Myometrial cell (primary cell): ENCODE measurements around the gene NDE1. TPM values are rescaled to one million over a fixed set of nuclear protein-coding genes. Genes with fewer than 3 reads are reported as not detected.

ENCODE experiments used
- total RNA-seq: library from RNA; depleted of rRNA; stranded (reverse); fragments of >200 nt; gene quantifications from 2 replicates; pipeline ENCODE4 v1.2.3, GENCODE V29; 2015

NDE1 gene
- total RNA-seq, result 77.8 and 79.0 TPM in 2 replicates

DNA sequence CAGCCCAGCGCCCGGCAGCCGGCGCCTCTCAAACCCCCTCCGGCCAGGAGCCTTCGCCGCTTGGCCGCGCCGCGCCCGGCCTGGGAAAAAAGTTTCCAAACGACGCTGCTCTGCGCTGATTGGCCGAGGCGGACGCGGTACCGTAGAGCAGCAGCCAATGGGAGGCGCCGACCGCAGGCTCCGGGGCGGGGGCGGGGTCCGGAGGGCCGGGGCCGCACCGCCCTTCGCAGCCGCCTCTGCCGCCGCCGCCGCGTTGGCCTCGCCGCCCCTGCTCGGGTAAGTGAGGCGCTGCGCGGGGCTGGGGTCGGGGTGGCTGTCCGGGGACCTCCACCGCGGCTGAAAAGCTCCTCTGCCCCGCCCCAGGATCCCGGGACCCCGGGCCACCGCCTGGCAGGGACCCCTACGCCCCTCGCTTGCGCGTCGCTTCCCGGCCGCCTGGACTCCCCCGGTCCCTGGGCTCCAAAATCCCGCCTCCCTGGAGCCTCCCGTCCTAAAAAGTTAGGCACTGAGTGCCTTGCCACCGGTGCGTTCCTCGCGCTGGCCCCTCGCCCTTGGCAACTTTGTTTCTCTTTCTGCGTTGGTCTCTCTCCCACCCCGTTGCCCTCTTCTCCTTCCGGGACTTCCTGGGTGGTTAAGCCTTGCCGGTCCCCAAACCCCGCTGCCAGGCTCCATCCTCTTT is at the start of gene NDE1:
Gene NDE1, plus strand, starts transcription at position 227 of the 679 bp plus-strand sequence. CDS start 14,534 bp downstream, outside the sequence.

GRCh38 chr16:15643048-15643945 is 6.7 kb upstream of the NDE1 start, which contains the start of gene MARF1:
Gene MARF1, minus strand, starts transcription at chr16:15643154. Its CDS starts 3,921 bp downstream, at chr16:15639233.

Other genes starting within 250 kb of the NDE1 start
- gene BMERB1, start 215.7 kb upstream of the NDE1 start, total RNA-seq, result 46.1 and 55.1 TPM in 2 replicates
- gene MARF1, start 7.1 kb upstream of the NDE1 start, total RNA-seq, result 8.4 and 10.3 TPM in 2 replicates
- gene MYH11, start 206.8 kb downstream of the NDE1 start, total RNA-seq, result not detected in 2 replicates
- 64.0 and 67.2 TPM in 2 replicates for gene CEP20, start 238.4 kb downstream of the NDE1 start, total RNA-seq